H9 (cell line): ENCODE results near the gene KLC4. TPM values are rescaled to one million over a fixed set of nuclear protein-coding genes. Genes with fewer than 3 reads are reported as not detected.

Experiments
- DNase-seq: peaks from one replicate; pipeline ENCODE4 v3.0.0-alpha.2; 2017
- H2AFZ ChIP-seq: one replicate; pipeline ENCODE4 v1.6.1; 2013; ENCODE audit warnings: mild to moderate bottlenecking, low read length, control low read depth, moderate library complexity
- H2AK5ac ChIP-seq: 2 replicates; pipeline ENCODE4 v1.6.1; 2013; ENCODE audit warnings: low read length, control low read depth, mixed read lengths; ENCODE audit not compliant: insufficient read length
- H2BK120ac ChIP-seq: one replicate; pipeline ENCODE4 v1.6.1; 2013; ENCODE audit warnings: low read depth, mild to moderate bottlenecking, low read length, control low read depth, inconsistent platforms; ENCODE audit not compliant: poor library complexity, severe bottlenecking
- H2BK12ac ChIP-seq: 2 replicates; pipeline ENCODE4 v1.6.1; 2013; ENCODE audit warnings: low read length, control low read depth, mixed read lengths, low read depth; ENCODE audit not compliant: insufficient read length
- H2BK15ac ChIP-seq: 2 replicates; pipeline ENCODE4 v1.6.1; 2013; ENCODE audit warnings: low read depth, low read length, control low read depth
- H2BK20ac ChIP-seq: one replicate; pipeline ENCODE4 v1.6.1; 2013; ENCODE audit warnings: low read depth, mild to moderate bottlenecking, low read length, control low read depth, inconsistent platforms; ENCODE audit not compliant: poor library complexity, severe bottlenecking
- H2BK5ac ChIP-seq: 2 replicates; pipeline ENCODE4 v1.6.1; 2013; ENCODE audit warnings: low read length, control low read depth, mixed read lengths; ENCODE audit not compliant: insufficient read length
- H3K14ac ChIP-seq: 2 replicates; pipeline ENCODE4 v1.6.1; 2013; ENCODE audit warnings: low read length, control low read depth; ENCODE audit not compliant: insufficient read depth
- H3K18ac ChIP-seq: 2 replicates; pipeline ENCODE4 v1.6.1; 2013; ENCODE audit warnings: low read depth, mild to moderate bottlenecking, mixed read lengths, low read length, control low read depth; ENCODE audit not compliant: insufficient read length
- H3K23ac ChIP-seq: 2 replicates; pipeline ENCODE4 v1.6.1; 2013; ENCODE audit warnings: low read length, control low read depth, mixed read lengths, low read depth; ENCODE audit not compliant: insufficient read length
- H3K23me2 ChIP-seq: 2 replicates; pipeline ENCODE4 v1.6.1; 2013; ENCODE audit warnings: low read depth, mild to moderate bottlenecking, mixed read lengths, low read length, control low read depth; ENCODE audit not compliant: insufficient read length, poor library complexity, severe bottlenecking
- H3K27ac ChIP-seq: 2 replicates; pipeline ENCODE4 v1.5.1; 2013; ENCODE audit warnings: low read length, control low read depth, mixed read lengths, low read depth; ENCODE audit not compliant: insufficient read length
- H3K27me3 ChIP-seq: 2 replicates; pipeline ENCODE4 v1.6.1; 2013; ENCODE audit warnings: low read length, control low read depth, inconsistent platforms; ENCODE audit not compliant: insufficient read depth
- H3K4ac ChIP-seq: 2 replicates; pipeline ENCODE4 v1.6.1; 2013; ENCODE audit warnings: low read depth, mild to moderate bottlenecking, control low read depth, inconsistent platforms, low read length, moderate library complexity
- H3K4me1 ChIP-seq: 2 replicates; pipeline ENCODE4 v1.6.1; 2013; ENCODE audit warnings: low read length, control low read depth, inconsistent platforms; ENCODE audit not compliant: insufficient read depth
- H3K4me2 ChIP-seq: 2 replicates; pipeline ENCODE4 v1.6.1; 2013; ENCODE audit warnings: low read length, control low read depth, mixed read lengths; ENCODE audit not compliant: insufficient read length, insufficient read depth
- H3K56ac ChIP-seq: 2 replicates; pipeline ENCODE4 v1.6.1; 2013; ENCODE audit warnings: low read depth, mild to moderate bottlenecking, mixed read lengths, low read length, control low read depth; ENCODE audit not compliant: insufficient read length
- H3K79me1 ChIP-seq: 2 replicates; pipeline ENCODE4 v1.6.1; 2013; ENCODE audit warnings: low read depth, mild to moderate bottlenecking, moderate library complexity, low read length, control low read depth, inconsistent platforms; ENCODE audit not compliant: insufficient read depth, poor library complexity, severe bottlenecking
- H3K79me2 ChIP-seq: 2 replicates; pipeline ENCODE4 v1.6.1; 2013; ENCODE audit warnings: low read length, control low read depth, inconsistent platforms; ENCODE audit not compliant: insufficient read depth
- H3K9ac ChIP-seq: 2 replicates; pipeline ENCODE4 v1.6.1; 2013; ENCODE audit warnings: low read length, control low read depth, mixed read lengths; ENCODE audit not compliant: insufficient read length; ENCODE audit errors: extremely low read depth
- H3K9me3 ChIP-seq: one replicate; pipeline ENCODE4 v1.6.1; 2013; ENCODE audit warnings: low read depth, low read length, inconsistent platforms; ENCODE audit not compliant: control insufficient read depth
- H3T11ph ChIP-seq: one replicate; pipeline ENCODE4 v1.6.1; 2013; ENCODE audit warnings: mild to moderate bottlenecking, low read length, control low read depth, inconsistent platforms
- H4K20me1 ChIP-seq: one replicate; pipeline ENCODE4 v1.6.1; 2013; ENCODE audit not compliant: control insufficient read depth, insufficient read length, insufficient read depth
- H4K5ac ChIP-seq: 2 replicates; pipeline ENCODE4 v1.6.1; 2013; ENCODE audit warnings: low read depth, mild to moderate bottlenecking, mixed read lengths, low read length, control low read depth; ENCODE audit not compliant: insufficient read length
- H4K8ac ChIP-seq: replicated peaks from 2 replicates; pipeline ENCODE4 v1.6.1; 2013; ENCODE audit warnings: low read length, control low read depth, mixed read lengths, low read depth; ENCODE audit not compliant: insufficient read length
- H4K91ac ChIP-seq: 2 replicates; pipeline ENCODE4 v1.6.1; 2013; ENCODE audit warnings: low read depth, mild to moderate bottlenecking, moderate library complexity, mixed read lengths, low read length, control low read depth; ENCODE audit not compliant: insufficient read length
- H3K27ac Mint-ChIP-seq, 3 experiments: 2 replicates in 2 of 3; 3 replicates in 1 of 3; pipeline ENCODE4 v1.8.0; 2020 to 2021; ENCODE audit warnings: mixed read lengths in 3 of 3, mild to moderate bottlenecking in 1 of 3, moderate library complexity in 1 of 3
- H3K27me3 Mint-ChIP-seq: 2 replicates; pipeline ENCODE4 v1.8.0; 2021; ENCODE audit warnings: low read depth, mild to moderate bottlenecking, moderate library complexity, mixed read lengths
- H3K36me3 Mint-ChIP-seq, 3 experiments: 2 replicates in 2 of 3; 3 replicates in 1 of 3; pipeline ENCODE4 v1.8.0; 2020 to 2021; ENCODE audit warnings: low read depth in 3 of 3, mixed read lengths in 3 of 3; ENCODE audit not compliant: insufficient read depth in 1 of 3
- H3K4me1 Mint-ChIP-seq, 2 experiments: 2 replicates each; pipeline ENCODE4 v1.8.0; 2020; ENCODE audit warnings: mixed read lengths in 2 of 2
- H3K4me3 Mint-ChIP-seq, 2 experiments: 2 replicates in 1 of 2; 3 replicates in 1 of 2; pipeline ENCODE4 v1.8.0; 2020 to 2021; ENCODE audit warnings: mild to moderate bottlenecking in 2 of 2, mixed read lengths in 2 of 2, moderate library complexity in 1 of 2
- H3K9me3 Mint-ChIP-seq, 2 experiments: 2 replicates in 1 of 2; 3 replicates in 1 of 2; pipeline ENCODE4 v1.8.0; 2020; ENCODE audit warnings: mild to moderate bottlenecking in 2 of 2, mixed read lengths in 2 of 2, moderate library complexity in 1 of 2
- WGBS: extraction: QIAGEN DNeasy Blood & Tissue Kit; methylation state at CpG from one replicate; pipeline ENCODE4 v1.1.7; 2013; ENCODE audit warnings: missing lambda C conversion rate, low lambda C conversion rate, mixed read lengths; ENCODE audit not compliant: insufficient read length; ENCODE audit errors: extremely low coverage; 5-methylcytosine and 5-hydroxymethylcytosine counted together
- total RNA-seq: library from RNA; stranded (reverse); gene quantifications from 2 replicates; pipeline ENCODE4 v1.2.1, GENCODE V29; 2021
- TF ChIP-seq, protein P1 (sequence below): fragments of 200-600 bp; sonication (generic); conservative IDR thresholded peaks from 3 replicates; pipeline ENCODE4 v1.8.0; 2021; ENCODE audit warnings: antibody characterized with exemption, mild to moderate bottlenecking

Gene KLC4
- total RNA-seq, 1 experiment from 2014 or later, result 29.7 TPM

DNA sequence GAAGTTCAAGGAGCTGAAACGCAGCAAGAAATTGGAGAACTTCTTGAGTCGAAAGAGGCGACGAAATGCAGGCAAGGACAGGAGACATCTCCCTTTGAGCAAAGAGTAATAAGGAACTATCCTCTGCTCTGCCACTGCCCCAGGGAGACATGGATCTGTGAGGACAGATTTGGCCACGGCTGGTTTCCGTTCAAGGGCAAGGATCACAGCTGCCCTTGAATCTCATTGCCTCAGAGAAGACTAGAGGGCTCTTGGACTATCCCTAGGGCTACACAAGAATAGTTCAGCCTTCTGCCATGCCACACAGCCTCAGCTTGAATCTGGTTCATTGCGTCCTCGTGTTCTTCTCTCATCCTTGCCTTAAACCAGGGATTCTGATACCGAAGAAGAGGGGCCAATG, 30.3 kb upstream of the KLC4 start:
- Histone ChIP-seq H2BK20ac (no peak overlapping the region), H3K23ac (no peak overlapping the region), H3K27me3 (no peaks in the 10 kb centered on the region), H3K56ac (no peak overlapping the region), H2BK12ac (no peak overlapping the region), H2AK5ac (no peak overlapping the region), H3K23me2 (no peaks in the 10 kb centered on the region), H3K9ac (no peak overlapping the region), H3K4me2 (no peak overlapping the region), H3K79me2 (no peaks in the 10 kb centered on the region), H3T11ph (no peak overlapping the region), H3K9me3 (no peaks in the 10 kb centered on the region), H3K27ac (no peak overlapping the region), H2BK120ac (no peak overlapping the region), H2AFZ (no peak overlapping the region), H4K91ac (no peak overlapping the region), H3K79me1 (peaks cover under 1% of the 10 kb centered on the region), H4K8ac (no peak overlapping the region), H4K5ac (no peak overlapping the region), H4K20me1 (no peaks in the 10 kb centered on the region), H2BK15ac (no peak overlapping the region), H3K14ac (no peak overlapping the region), H2BK5ac (no peak overlapping the region), H3K4me1 (no peaks in the 10 kb centered on the region), H3K18ac (no peak overlapping the region), H3K4ac (no peak overlapping the region)
- Mint-ChIP-seq H3K9me3 (no peaks in the 10 kb centered on the region), H3K27ac (no peak overlapping the region), H3K4me1 (no peaks in the 10 kb centered on the region), H3K27me3 (no peaks in the 10 kb centered on the region), H3K36me3 (peaks cover 55 to 95% (median 81%) of the 10 kb centered on the region in 3 experiments; a peak in 6 of 7 replicates), H3K4me3 (no peak overlapping the region; a peak in 1 of 5 replicates)
- no peak for DNase-seq
- TF ChIP-seq, protein P1, sequence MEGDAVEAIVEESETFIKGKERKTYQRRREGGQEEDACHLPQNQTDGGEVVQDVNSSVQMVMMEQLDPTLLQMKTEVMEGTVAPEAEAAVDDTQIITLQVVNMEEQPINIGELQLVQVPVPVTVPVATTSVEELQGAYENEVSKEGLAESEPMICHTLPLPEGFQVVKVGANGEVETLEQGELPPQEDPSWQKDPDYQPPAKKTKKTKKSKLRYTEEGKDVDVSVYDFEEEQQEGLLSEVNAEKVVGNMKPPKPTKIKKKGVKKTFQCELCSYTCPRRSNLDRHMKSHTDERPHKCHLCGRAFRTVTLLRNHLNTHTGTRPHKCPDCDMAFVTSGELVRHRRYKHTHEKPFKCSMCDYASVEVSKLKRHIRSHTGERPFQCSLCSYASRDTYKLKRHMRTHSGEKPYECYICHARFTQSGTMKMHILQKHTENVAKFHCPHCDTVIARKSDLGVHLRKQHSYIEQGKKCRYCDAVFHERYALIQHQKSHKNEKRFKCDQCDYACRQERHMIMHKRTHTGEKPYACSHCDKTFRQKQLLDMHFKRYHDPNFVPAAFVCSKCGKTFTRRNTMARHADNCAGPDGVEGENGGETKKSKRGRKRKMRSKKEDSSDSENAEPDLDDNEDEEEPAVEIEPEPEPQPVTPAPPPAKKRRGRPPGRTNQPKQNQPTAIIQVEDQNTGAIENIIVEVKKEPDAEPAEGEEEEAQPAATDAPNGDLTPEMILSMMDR, result no peak
- WGBS, result no CpG with 5 or more reads among the region's 9 CpGs
